GM23338 (cell line): ENCODE results near the gene THTPA. TPM values are rescaled to one million over a fixed set of nuclear protein-coding genes. Genes with fewer than 3 reads are reported as not detected.
A peak's percentile ranks its signal among the peaks of the same experiment; 100 is the strongest.

Experiments
- ATAC-seq: fragments of 200-7000 bp; cut with Tn5 transposase; 3 replicates; pipeline ENCODE4 v1.9.1; 2020
- DNase-seq: peaks from one replicate; pipeline ENCODE4 v3.0.0-alpha.2; 2015; ENCODE audit warnings: low spot score
- H2AFZ ChIP-seq: fragments of 200-600 bp; sonication (generic); 2 replicates; pipeline ENCODE4 v1.8.0; 2016; ENCODE audit warnings: antibody characterized with exemption, mild to moderate bottlenecking, moderate library complexity
- H3F3A ChIP-seq: fragments of 200-600 bp; sonication (generic); replicated peaks from 2 replicates; pipeline ENCODE4 v1.8.0; 2017; ENCODE audit warnings: antibody characterized with exemption, mixed run types, low read depth
- H3K27ac ChIP-seq: fragments of 200-600 bp; sonication (generic); 2 replicates; pipeline ENCODE4 v1.6.1; 2016; ENCODE audit warnings: low read depth
- H3K27me3 ChIP-seq: fragments of 200-600 bp; sonication (generic); 2 replicates; pipeline ENCODE4 v1.8.0; 2016; ENCODE audit warnings: mild to moderate bottlenecking, mixed run types, moderate library complexity; ENCODE audit not compliant: insufficient read depth
- H3K36me3 ChIP-seq: fragments of 200-600 bp; sonication (generic); 2 replicates; pipeline ENCODE4 v1.8.0; 2016; ENCODE audit warnings: mild to moderate bottlenecking; ENCODE audit not compliant: insufficient read depth
- H3K4me1 ChIP-seq: fragments of 200-600 bp; sonication (generic); 2 replicates; pipeline ENCODE4 v1.8.0; 2016; ENCODE audit warnings: mild to moderate bottlenecking, moderate library complexity; ENCODE audit not compliant: insufficient read depth
- H3K4me2 ChIP-seq: fragments of 200-600 bp; sonication (generic); 2 replicates; pipeline ENCODE4 v1.7.1; 2017; ENCODE audit warnings: mixed run types
- H3K4me3 ChIP-seq: fragments of 200-600 bp; sonication (generic); 2 replicates; pipeline ENCODE4 v1.6.1; 2016; ENCODE audit warnings: mixed run types
- H3K79me2 ChIP-seq: fragments of 200-600 bp; sonication (generic); replicated peaks from 2 replicates; pipeline ENCODE4 v1.8.0; 2017; ENCODE audit warnings: mild to moderate bottlenecking; ENCODE audit not compliant: insufficient read depth
- H3K9me2 ChIP-seq: fragments of 200-600 bp; sonication (generic); 2 replicates; pipeline ENCODE4 v1.8.0; 2017; ENCODE audit not compliant: insufficient read depth
- H4K20me1 ChIP-seq: fragments of 200-600 bp; sonication (generic); replicated peaks from 2 replicates; pipeline ENCODE4 v1.8.0; 2017; ENCODE audit warnings: mild to moderate bottlenecking; ENCODE audit not compliant: insufficient read depth
- H3K27ac Mint-ChIP-seq: 2 replicates; pipeline ENCODE4 v1.8.0; 2020; ENCODE audit warnings: inconsistent platforms, mild to moderate bottlenecking, moderate library complexity, mixed read lengths
- H3K27me3 Mint-ChIP-seq: 3 replicates; pipeline ENCODE4 v1.8.0; 2022; ENCODE audit warnings: low read depth, mild to moderate bottlenecking, moderate library complexity, mixed read lengths, inconsistent platforms; ENCODE audit not compliant: insufficient read depth, poor library complexity
- H3K36me3 Mint-ChIP-seq: 3 replicates; pipeline ENCODE4 v1.8.0; 2021; ENCODE audit warnings: low read depth, mild to moderate bottlenecking, inconsistent platforms, moderate library complexity, mixed read lengths
- H3K4me1 Mint-ChIP-seq: 3 replicates; pipeline ENCODE4 v1.8.0; 2020; ENCODE audit warnings: mild to moderate bottlenecking, inconsistent platforms, mixed read lengths
- H3K4me3 Mint-ChIP-seq: 3 replicates; pipeline ENCODE4 v1.8.0; 2021; ENCODE audit warnings: moderate library complexity, mild to moderate bottlenecking, inconsistent platforms, mixed read lengths
- H3K9me3 Mint-ChIP-seq: 3 replicates; pipeline ENCODE4 v1.8.0; 2020; ENCODE audit warnings: moderate library complexity, mild to moderate bottlenecking, inconsistent platforms, mixed read lengths
- CREB1 ChIP-seq: fragments of 250-450 bp; sonication (Bioruptor Pico); IDR thresholded peaks from 2 replicates; pipeline ENCODE4 v1.5.0; 2020; ENCODE audit warnings: low read depth, mild to moderate bottlenecking, moderate library complexity
- EZH2 ChIP-seq: fragments of 200-600 bp; sonication (generic); IDR thresholded peaks from one replicate; pipeline ENCODE4 v1.8.0; 2017; ENCODE audit warnings: antibody characterized with exemption, mild to moderate bottlenecking, low read depth; ENCODE audit not compliant: unreplicated experiment
- EZH2phosphoT487 ChIP-seq: fragments of 200-600 bp; sonication (generic); IDR thresholded peaks from one replicate; pipeline ENCODE4 v1.8.1; 2018; ENCODE audit warnings: antibody characterized with exemption; ENCODE audit not compliant: unreplicated experiment
- JUNB ChIP-seq: IDR thresholded peaks from one replicate; pipeline ENCODE4 v1.6.1; 2016; ENCODE audit warnings: antibody characterized with exemption; ENCODE audit not compliant: unreplicated experiment
- NANOG ChIP-seq: IDR thresholded peaks from 2 replicates; pipeline ENCODE4 v1.6.1; 2016; ENCODE audit warnings: antibody characterized with exemption, borderline replicate concordance
- POLR2AphosphoS5 ChIP-seq: IDR thresholded peaks from 2 replicates; pipeline ENCODE4 v1.6.1; 2016; ENCODE audit warnings: antibody characterized with exemption, low read depth
- STAT1 ChIP-seq: IDR thresholded peaks from one replicate; pipeline ENCODE4 v1.6.1; 2016; ENCODE audit warnings: antibody characterized with exemption; ENCODE audit not compliant: unreplicated experiment
- ZNF114 ChIP-seq: fragments of 250-450 bp; sonication (Bioruptor Pico); IDR thresholded peaks from 2 replicates; pipeline ENCODE4 v1.5.0; 2020; ENCODE audit warnings: mild to moderate bottlenecking, moderate library complexity
- ZNF331 ChIP-seq: fragments of 250-450 bp; sonication (Bioruptor Pico); IDR thresholded peaks from 2 replicates; pipeline ENCODE4 v1.5.0; 2020; ENCODE audit warnings: low read depth, mild to moderate bottlenecking, moderate library complexity
- polyA plus RNA-seq: library from polyadenylated mRNA; unstranded; fragments of >200 nt; fragmentation: Nextera tagmentation; extraction: Ambion mirVana; gene quantifications from 2 replicates; pipeline ENCODE4 v1.2.1, GENCODE V29; 2016
- total RNA-seq: library from RNA; depleted of rRNA; stranded (reverse); fragments of >200 nt; shearing (Covaris generic); gene quantifications from 2 replicates; pipeline ENCODE4 v1.2.3, GENCODE V29; 2014
- TF ChIP-seq, protein P1 (sequence below), 2 experiments: fragments of 200-600 bp in 1 of 2; sonication (generic) in 1 of 2; conservative IDR thresholded peaks; 2 replicates each; pipeline versions ENCODE4 v1.5.1 to v1.6.1; 2016 to 2017; ENCODE audit warnings: antibody characterized with exemption in 2 of 2, low read depth in 2 of 2, mild to moderate bottlenecking in 2 of 2, moderate library complexity in 1 of 2
- TF ChIP-seq, protein P2 (sequence below): IDR thresholded peaks from one replicate; pipeline ENCODE4 v1.6.1; 2018; ENCODE audit warnings: antibody characterized with exemption; ENCODE audit not compliant: unreplicated experiment
- TF ChIP-seq, protein P3 (sequence below): IDR thresholded peaks from 2 replicates; pipeline ENCODE4 v1.6.1; 2016; ENCODE audit warnings: antibody characterized with exemption

Gene THTPA
- total and polyA plus RNA-seq, 2 experiments from 2014 or later = 8.6 to 21.3 TPM

DNA sequence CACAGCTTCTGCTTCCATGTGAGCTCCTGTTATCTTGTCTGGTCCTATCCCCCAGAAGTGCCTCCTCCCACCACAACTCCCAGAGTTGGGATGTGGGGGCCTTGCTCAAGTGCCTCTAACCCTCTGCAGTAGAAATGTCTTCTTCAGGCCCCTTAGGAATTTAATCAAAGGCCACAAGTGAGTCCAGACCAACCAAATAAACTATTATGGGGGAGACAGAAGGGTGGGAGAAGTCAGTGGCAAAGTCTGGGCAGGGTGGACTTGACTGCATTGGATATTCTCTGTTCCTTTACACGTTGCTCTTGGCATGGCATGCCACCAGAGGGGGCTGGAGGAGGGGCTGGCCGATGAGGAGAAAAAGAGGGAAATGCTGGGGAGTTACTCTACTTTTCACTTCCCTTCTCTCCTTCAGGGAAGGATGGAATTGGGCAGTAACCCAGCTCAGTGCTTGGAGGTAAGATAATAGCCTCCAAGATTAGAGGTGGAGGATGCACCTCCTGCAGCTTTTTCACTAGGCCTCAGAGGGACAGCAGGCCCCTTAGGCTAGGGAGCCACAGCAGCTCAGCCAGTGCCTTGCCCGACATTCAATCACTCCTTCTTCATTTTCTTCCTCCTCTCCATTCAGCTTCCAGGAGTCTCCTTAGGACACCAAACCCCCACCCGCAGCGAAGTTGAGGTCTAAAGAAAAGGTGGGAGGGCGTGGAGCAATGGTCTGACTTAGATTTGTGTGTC, 12.7 kb downstream of the THTPA start:
- peaks cover 49% of the 10 kb centered on the region for H3K4me1 Mint-ChIP-seq
- H4K20me1 ChIP-seq = peaks cover 2% of the 10 kb centered on the region; the same call in 1 of the 2 replicates
- H3F3A ChIP-seq = peaks cover 15% of the 10 kb centered on the region
- no peak for TF ChIP-seq EZH2phosphoT487
- TF ChIP-seq, protein P1, sequence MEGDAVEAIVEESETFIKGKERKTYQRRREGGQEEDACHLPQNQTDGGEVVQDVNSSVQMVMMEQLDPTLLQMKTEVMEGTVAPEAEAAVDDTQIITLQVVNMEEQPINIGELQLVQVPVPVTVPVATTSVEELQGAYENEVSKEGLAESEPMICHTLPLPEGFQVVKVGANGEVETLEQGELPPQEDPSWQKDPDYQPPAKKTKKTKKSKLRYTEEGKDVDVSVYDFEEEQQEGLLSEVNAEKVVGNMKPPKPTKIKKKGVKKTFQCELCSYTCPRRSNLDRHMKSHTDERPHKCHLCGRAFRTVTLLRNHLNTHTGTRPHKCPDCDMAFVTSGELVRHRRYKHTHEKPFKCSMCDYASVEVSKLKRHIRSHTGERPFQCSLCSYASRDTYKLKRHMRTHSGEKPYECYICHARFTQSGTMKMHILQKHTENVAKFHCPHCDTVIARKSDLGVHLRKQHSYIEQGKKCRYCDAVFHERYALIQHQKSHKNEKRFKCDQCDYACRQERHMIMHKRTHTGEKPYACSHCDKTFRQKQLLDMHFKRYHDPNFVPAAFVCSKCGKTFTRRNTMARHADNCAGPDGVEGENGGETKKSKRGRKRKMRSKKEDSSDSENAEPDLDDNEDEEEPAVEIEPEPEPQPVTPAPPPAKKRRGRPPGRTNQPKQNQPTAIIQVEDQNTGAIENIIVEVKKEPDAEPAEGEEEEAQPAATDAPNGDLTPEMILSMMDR (conservative IDR thresholded peaks at IDR 0.05; ENCODE audit: low read depth in 2 of 2) = peak; percentile 64 to 69
- peak overlapping the region; percentile 53; the same call in 1 of the 2 replicates for H3K27ac Mint-ChIP-seq
- no peak overlapping the region for H2AFZ ChIP-seq
- no peaks in the 10 kb centered on the region for H3K9me2 ChIP-seq
- H3K9me3 Mint-ChIP-seq = peaks cover 4% of the 10 kb centered on the region; the same call in 1 of the 3 replicates
- H3K36me3 ChIP-seq = no peaks in the 10 kb centered on the region
- H3K4me2 ChIP-seq = peak overlapping the region; percentile 86
- H3K27ac ChIP-seq = peak overlapping the region; percentile 78; the same call in 1 of the 2 replicates
- H3K4me3 ChIP-seq = peak overlapping the region; percentile 43
- H3K4me1 ChIP-seq = peaks cover 31% of the 10 kb centered on the region
- H3K4me3 Mint-ChIP-seq = peak overlapping the region; percentile 96
- peaks cover 31% of the 10 kb centered on the region for H3K36me3 Mint-ChIP-seq
- H3K27me3 Mint-ChIP-seq = peaks cover 36% of the 10 kb centered on the region
- ATAC-seq (peak; percentile 27), DNase-seq (peak; percentile 79)
- H3K79me2 ChIP-seq = no peaks in the 10 kb centered on the region
- H3K27me3 ChIP-seq = no peaks in the 10 kb centered on the region

DNA sequence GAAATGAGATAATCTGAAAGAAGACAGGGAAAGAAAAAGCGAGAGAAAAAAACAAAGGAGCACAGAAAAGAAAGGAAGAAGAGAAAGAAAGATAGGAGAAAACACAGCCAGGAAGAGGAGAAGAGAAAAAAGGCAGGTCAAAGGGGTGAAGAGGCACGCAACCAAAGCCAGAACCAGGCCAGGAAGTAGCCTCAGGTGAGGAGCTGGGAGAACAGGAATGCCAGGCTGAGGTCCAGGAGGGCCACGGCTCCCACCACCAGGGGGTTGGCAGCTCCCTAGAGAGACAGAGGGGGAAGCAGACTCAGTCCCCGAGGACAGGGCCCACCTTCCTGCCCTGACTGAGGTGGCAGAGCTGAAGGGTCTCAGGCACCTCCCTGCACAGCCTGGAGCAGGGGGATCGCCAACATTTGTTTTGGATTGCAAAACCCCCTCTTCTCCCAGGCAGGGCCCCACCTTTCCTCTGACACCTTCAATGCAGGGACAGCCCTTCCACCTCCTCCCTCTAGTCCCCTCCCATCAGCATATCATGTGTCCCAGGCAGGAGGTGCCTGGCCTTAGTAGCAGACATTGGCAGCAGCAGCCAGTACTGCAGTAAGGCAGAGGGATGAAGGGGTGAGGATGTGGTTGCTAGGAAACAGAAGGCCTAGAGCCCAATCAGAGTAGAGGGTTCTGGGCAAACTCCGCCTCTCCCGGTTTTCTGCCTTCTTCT, 13.5 kb downstream of the THTPA start:
- Histone ChIP-seq H3F3A (peaks cover 15% of the 10 kb centered on the region), H3K79me2 (peaks cover 4% of the 10 kb centered on the region), H3K4me3 (peak overlapping the region; percentile 43), H3K4me2 (peak overlapping the region; percentile 86), H3K4me1 (peaks cover 31% of the 10 kb centered on the region), H3K27me3 (peaks cover 4% of the 10 kb centered on the region), H3K9me2 (no peaks in the 10 kb centered on the region), H3K27ac (peak overlapping the region; percentile 78; the same call in 1 of the 2 replicates), H4K20me1 (peaks cover 9% of the 10 kb centered on the region), H2AFZ (no peak overlapping the region), H3K36me3 (no peaks in the 10 kb centered on the region)
- ATAC-seq (peak; percentile 57), DNase-seq (peak; percentile 90)
- Mint-ChIP-seq H3K27ac (0 out of 2 replicates have a peak overlapping the region, but pooled peaks have one; percentile 53), H3K36me3 (peaks cover 26% of the 10 kb centered on the region), H3K9me3 (peaks cover 4% of the 10 kb centered on the region; the same call in 1 of the 3 replicates), H3K4me3 (peak overlapping the region; percentile 1; the same call in 1 of the 3 replicates), H3K4me1 (peaks cover 50% of the 10 kb centered on the region), H3K27me3 (peaks cover 31% of the 10 kb centered on the region)
- TF ChIP-seq EZH2phosphoT487 = no peak
- TF ChIP-seq, protein P2, sequence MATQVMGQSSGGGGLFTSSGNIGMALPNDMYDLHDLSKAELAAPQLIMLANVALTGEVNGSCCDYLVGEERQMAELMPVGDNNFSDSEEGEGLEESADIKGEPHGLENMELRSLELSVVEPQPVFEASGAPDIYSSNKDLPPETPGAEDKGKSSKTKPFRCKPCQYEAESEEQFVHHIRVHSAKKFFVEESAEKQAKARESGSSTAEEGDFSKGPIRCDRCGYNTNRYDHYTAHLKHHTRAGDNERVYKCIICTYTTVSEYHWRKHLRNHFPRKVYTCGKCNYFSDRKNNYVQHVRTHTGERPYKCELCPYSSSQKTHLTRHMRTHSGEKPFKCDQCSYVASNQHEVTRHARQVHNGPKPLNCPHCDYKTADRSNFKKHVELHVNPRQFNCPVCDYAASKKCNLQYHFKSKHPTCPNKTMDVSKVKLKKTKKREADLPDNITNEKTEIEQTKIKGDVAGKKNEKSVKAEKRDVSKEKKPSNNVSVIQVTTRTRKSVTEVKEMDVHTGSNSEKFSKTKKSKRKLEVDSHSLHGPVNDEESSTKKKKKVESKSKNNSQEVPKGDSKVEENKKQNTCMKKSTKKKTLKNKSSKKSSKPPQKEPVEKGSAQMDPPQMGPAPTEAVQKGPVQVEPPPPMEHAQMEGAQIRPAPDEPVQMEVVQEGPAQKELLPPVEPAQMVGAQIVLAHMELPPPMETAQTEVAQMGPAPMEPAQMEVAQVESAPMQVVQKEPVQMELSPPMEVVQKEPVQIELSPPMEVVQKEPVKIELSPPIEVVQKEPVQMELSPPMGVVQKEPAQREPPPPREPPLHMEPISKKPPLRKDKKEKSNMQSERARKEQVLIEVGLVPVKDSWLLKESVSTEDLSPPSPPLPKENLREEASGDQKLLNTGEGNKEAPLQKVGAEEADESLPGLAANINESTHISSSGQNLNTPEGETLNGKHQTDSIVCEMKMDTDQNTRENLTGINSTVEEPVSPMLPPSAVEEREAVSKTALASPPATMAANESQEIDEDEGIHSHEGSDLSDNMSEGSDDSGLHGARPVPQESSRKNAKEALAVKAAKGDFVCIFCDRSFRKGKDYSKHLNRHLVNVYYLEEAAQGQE = no peak
- TF ChIP-seq POLR2AphosphoS5 = no peak
- TF ChIP-seq ZNF114 (CRISPR knock-in tag) = no peak
- TF ChIP-seq, protein P3, sequence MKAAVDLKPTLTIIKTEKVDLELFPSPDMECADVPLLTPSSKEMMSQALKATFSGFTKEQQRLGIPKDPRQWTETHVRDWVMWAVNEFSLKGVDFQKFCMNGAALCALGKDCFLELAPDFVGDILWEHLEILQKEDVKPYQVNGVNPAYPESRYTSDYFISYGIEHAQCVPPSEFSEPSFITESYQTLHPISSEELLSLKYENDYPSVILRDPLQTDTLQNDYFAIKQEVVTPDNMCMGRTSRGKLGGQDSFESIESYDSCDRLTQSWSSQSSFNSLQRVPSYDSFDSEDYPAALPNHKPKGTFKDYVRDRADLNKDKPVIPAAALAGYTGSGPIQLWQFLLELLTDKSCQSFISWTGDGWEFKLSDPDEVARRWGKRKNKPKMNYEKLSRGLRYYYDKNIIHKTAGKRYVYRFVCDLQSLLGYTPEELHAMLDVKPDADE = no peak
- TF ChIP-seq NANOG = no peak
- no peak for TF ChIP-seq CREB1 (CRISPR knock-in tag)
- no peak for TF ChIP-seq ZNF331 (CRISPR knock-in tag)
- TF ChIP-seq, protein P1 (conservative IDR thresholded peaks at IDR 0.05; ENCODE audit: low read depth in 2 of 2) = no peak
- no peak for TF ChIP-seq JUNB
- no peak for TF ChIP-seq EZH2
- TF ChIP-seq STAT1 = no peak
